Activated T-cell treated with anti-CD3 and anti-CD28 coated beads, Interleukin-2, amount 50 U/mL, for 24 hours (primary cell): Measurements from ENCODE around the gene USP48.

Experiments used
- DNase-seq: peaks from one replicate; pipeline ENCODE4 v3.0.0-alpha.2; 2020
- H3K27ac Mint-ChIP-seq: 2 replicates; pipeline ENCODE4 v1.8.0; 2020; ENCODE audit warnings: mild to moderate bottlenecking, mixed read lengths
- H3K27me3 Mint-ChIP-seq: 2 replicates; pipeline ENCODE4 v1.8.0; 2020; ENCODE audit warnings: mixed read lengths
- H3K36me3 Mint-ChIP-seq: 2 replicates; pipeline ENCODE4 v1.8.0; 2020; ENCODE audit warnings: low read depth, mixed read lengths
- H3K4me1 Mint-ChIP-seq: 2 replicates; pipeline ENCODE4 v1.8.0; 2020; ENCODE audit warnings: low read depth, mixed read lengths
- H3K4me3 Mint-ChIP-seq: 2 replicates; pipeline ENCODE4 v1.8.0; 2020; ENCODE audit warnings: mild to moderate bottlenecking, moderate library complexity, mixed read lengths
- H3K9me3 Mint-ChIP-seq: 2 replicates; pipeline ENCODE4 v1.8.0; 2020; ENCODE audit warnings: mixed read lengths

The USP48 gene

GRCh38 chr1:21822349-21822748 lies 39.4 kb upstream of the USP48 start:
- H3K27me3 Mint-ChIP-seq: peaks cover 5% of the 10 kb centered on the region
- DNase-seq: no peak
- H3K36me3 Mint-ChIP-seq: no peaks in the 10 kb centered on the region
- H3K4me1 Mint-ChIP-seq: peaks cover 2% of the 10 kb centered on the region
- no peak overlapping the region for H3K27ac Mint-ChIP-seq
- H3K9me3 Mint-ChIP-seq: no peaks in the 10 kb centered on the region
- no peak overlapping the region for H3K4me3 Mint-ChIP-seq

GRCh38 chr1:21821385-21822019 lies 38.6 kb upstream of the USP48 start:
- Mint-ChIP-seq H3K4me1 (peaks cover 2% of the 10 kb centered on the region), H3K36me3 (no peaks in the 10 kb centered on the region), H3K4me3 (no peak overlapping the region), H3K27ac (no peak overlapping the region), H3K27me3 (peaks cover 5% of the 10 kb centered on the region), H3K9me3 (no peaks in the 10 kb centered on the region)
- DNase-seq: no peak

GRCh38 chr1:21820597-21821232 lies 37.8 kb upstream of the USP48 start:
- DNase-seq: no peak
- H3K9me3 Mint-ChIP-seq: no peaks in the 10 kb centered on the region
- peaks cover 2% of the 10 kb centered on the region for H3K4me1 Mint-ChIP-seq
- H3K4me3 Mint-ChIP-seq: no peak overlapping the region
- no peak overlapping the region for H3K27ac Mint-ChIP-seq
- peaks cover 5% of the 10 kb centered on the region for H3K27me3 Mint-ChIP-seq
- no peaks in the 10 kb centered on the region for H3K36me3 Mint-ChIP-seq

GRCh38 chr1:21818656-21819055 lies 35.7 kb upstream of the USP48 start:
- peak; percentile 59 for DNase-seq
- H3K27ac Mint-ChIP-seq: no peak overlapping the region
- H3K9me3 Mint-ChIP-seq: no peaks in the 10 kb centered on the region
- no peak overlapping the region for H3K4me3 Mint-ChIP-seq
- H3K4me1 Mint-ChIP-seq: peaks cover 9% of the 10 kb centered on the region
- peaks cover 12% of the 10 kb centered on the region for H3K27me3 Mint-ChIP-seq
- H3K36me3 Mint-ChIP-seq: no peaks in the 10 kb centered on the region

GRCh38 chr1:21816602-21817302 lies 33.8 kb upstream of the USP48 start:
- H3K4me3 Mint-ChIP-seq: no peak overlapping the region
- H3K4me1 Mint-ChIP-seq: peaks cover 12% of the 10 kb centered on the region
- no peaks in the 10 kb centered on the region for H3K36me3 Mint-ChIP-seq
- DNase-seq: no peak
- H3K9me3 Mint-ChIP-seq: no peaks in the 10 kb centered on the region
- H3K27ac Mint-ChIP-seq: no peak overlapping the region
- H3K27me3 Mint-ChIP-seq: peaks cover 26% of the 10 kb centered on the region

- Mint-ChIP-seq H3K27ac (no peak overlapping the region), H3K9me3 (no peaks in the 10 kb centered on the region), H3K4me1 (peaks cover 12% of the 10 kb centered on the region), H3K27me3 (peaks cover 30% of the 10 kb centered on the region), H3K36me3 (no peaks in the 10 kb centered on the region), H3K4me3 (no peak overlapping the region)
- DNase-seq: no peak
These were observed 32.9 kb upstream of the USP48 start for GRCh38 chr1:21815724-21816321.

- no peak for DNase-seq
- no peak overlapping the region for H3K27ac Mint-ChIP-seq
- H3K27me3 Mint-ChIP-seq: peaks cover 30% of the 10 kb centered on the region
- H3K4me1 Mint-ChIP-seq: peaks cover 12% of the 10 kb centered on the region
- H3K4me3 Mint-ChIP-seq: peak overlapping the region; percentile 55
- H3K36me3 Mint-ChIP-seq: no peaks in the 10 kb centered on the region
- H3K9me3 Mint-ChIP-seq: no peaks in the 10 kb centered on the region
These were observed 32.1 kb upstream of the USP48 start for GRCh38 chr1:21814981-21815582.

- H3K4me3 Mint-ChIP-seq: peak overlapping the region; percentile 55
- H3K27me3 Mint-ChIP-seq: peaks cover 30% of the 10 kb centered on the region
- H3K27ac Mint-ChIP-seq: no peak overlapping the region
- DNase-seq: peak; percentile 61
- H3K9me3 Mint-ChIP-seq: no peaks in the 10 kb centered on the region
- peaks cover 12% of the 10 kb centered on the region for H3K4me1 Mint-ChIP-seq
- no peaks in the 10 kb centered on the region for H3K36me3 Mint-ChIP-seq
These were observed 31.4 kb upstream of the USP48 start for GRCh38 chr1:21814241-21814918.

GRCh38 chr1:21813542-21813941 lies 30.6 kb upstream of the USP48 start:
- no peak overlapping the region for H3K27ac Mint-ChIP-seq
- peaks cover 11% of the 10 kb centered on the region for H3K4me1 Mint-ChIP-seq
- H3K27me3 Mint-ChIP-seq: peaks cover 30% of the 10 kb centered on the region
- no peak for DNase-seq
- no peaks in the 10 kb centered on the region for H3K36me3 Mint-ChIP-seq
- H3K4me3 Mint-ChIP-seq: no peak overlapping the region
- H3K9me3 Mint-ChIP-seq: no peaks in the 10 kb centered on the region

- Mint-ChIP-seq H3K27ac (no peak within 1 kb of the TSS), H3K9me3 (no peaks in the 10 kb centered on the region), H3K36me3 (no peaks in the 10 kb centered on the region), H3K4me3 (no peak within 1 kb of the TSS), H3K27me3 (peaks cover 30% of the 10 kb centered on the region), H3K4me1 (peaks cover 10% of the 10 kb centered on the region)
- no peak for DNase-seq
These were observed 28.9 kb upstream of the USP48 start, which contains the start of gene LDLRAD2 for GRCh38 chr1:21811875-21812305. Gene LDLRAD2, plus strand, starts transcription at chr1:21812265. Its CDS starts 187 bp downstream, at chr1:21812452.

- H3K27ac Mint-ChIP-seq: no peak overlapping the region
- H3K4me3 Mint-ChIP-seq: no peak overlapping the region
- no peaks in the 10 kb centered on the region for H3K27me3 Mint-ChIP-seq
- DNase-seq: no peak
- H3K9me3 Mint-ChIP-seq: no peaks in the 10 kb centered on the region
- H3K4me1 Mint-ChIP-seq: no peaks in the 10 kb centered on the region
- H3K36me3 Mint-ChIP-seq: no peaks in the 10 kb centered on the region
These were observed 21.6 kb upstream of the USP48 start for GRCh38 chr1:21804536-21804935.

GRCh38 chr1:21801100-21801499 lies 18.2 kb upstream of the USP48 start:
- H3K27me3 Mint-ChIP-seq: no peaks in the 10 kb centered on the region
- no peak overlapping the region for H3K4me3 Mint-ChIP-seq
- H3K27ac Mint-ChIP-seq: no peak overlapping the region
- no peaks in the 10 kb centered on the region for H3K36me3 Mint-ChIP-seq
- H3K4me1 Mint-ChIP-seq: no peaks in the 10 kb centered on the region
- DNase-seq: no peak
- no peaks in the 10 kb centered on the region for H3K9me3 Mint-ChIP-seq

- H3K27me3 Mint-ChIP-seq: no peaks in the 10 kb centered on the region
- H3K9me3 Mint-ChIP-seq: peaks cover 5% of the 10 kb centered on the region
- H3K4me1 Mint-ChIP-seq: no peaks in the 10 kb centered on the region
- H3K36me3 Mint-ChIP-seq: no peaks in the 10 kb centered on the region
- no peak overlapping the region for H3K4me3 Mint-ChIP-seq
- H3K27ac Mint-ChIP-seq: no peak overlapping the region
- DNase-seq: no peak
These were observed 16.8 kb upstream of the USP48 start for GRCh38 chr1:21799730-21800129.

GRCh38 chr1:21795075-21795474 lies 12.1 kb upstream of the USP48 start:
- H3K9me3 Mint-ChIP-seq: peaks cover 6% of the 10 kb centered on the region
- H3K4me1 Mint-ChIP-seq: peaks cover 6% of the 10 kb centered on the region
- DNase-seq: no peak
- no peak overlapping the region for H3K4me3 Mint-ChIP-seq
- no peaks in the 10 kb centered on the region for H3K27me3 Mint-ChIP-seq
- no peaks in the 10 kb centered on the region for H3K36me3 Mint-ChIP-seq
- no peak overlapping the region for H3K27ac Mint-ChIP-seq
